DMS53 treated with DMSO at 0.1 percent for 48 hours (cell line): ENCODE data around the gene NCAM2.

Experiments used
- DNase-seq: peaks from one replicate; lab custom pipeline; 2025; ENCODE audit not compliant: unreplicated experiment; lab: John Stamatoyannopoulos, UW

NCAM2 gene

DNA sequence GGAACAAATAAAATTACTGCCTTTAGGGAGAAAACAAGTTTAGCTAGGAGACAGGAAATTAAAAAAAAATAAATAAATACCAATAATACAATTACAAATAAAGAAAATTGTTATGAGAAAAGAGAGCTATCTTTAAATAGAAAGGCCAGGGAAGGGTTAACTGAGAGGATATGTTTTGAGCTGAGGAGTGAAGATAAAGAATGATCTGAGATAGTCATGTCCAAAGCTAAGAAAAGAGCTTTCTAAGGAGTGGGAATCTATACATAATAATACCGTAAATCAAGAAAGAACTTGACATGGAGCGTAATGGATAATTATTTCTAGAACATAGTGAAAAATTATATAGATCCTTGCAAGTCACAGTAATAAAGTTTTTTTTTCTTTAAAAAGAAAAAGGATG is 176.5 kb downstream of the NCAM2 start:
- no peak for DNase-seq

GRCh38 chr21:21175798-21176334 is 177.7 kb downstream of the NCAM2 start:
- no peak for DNase-seq

DNA sequence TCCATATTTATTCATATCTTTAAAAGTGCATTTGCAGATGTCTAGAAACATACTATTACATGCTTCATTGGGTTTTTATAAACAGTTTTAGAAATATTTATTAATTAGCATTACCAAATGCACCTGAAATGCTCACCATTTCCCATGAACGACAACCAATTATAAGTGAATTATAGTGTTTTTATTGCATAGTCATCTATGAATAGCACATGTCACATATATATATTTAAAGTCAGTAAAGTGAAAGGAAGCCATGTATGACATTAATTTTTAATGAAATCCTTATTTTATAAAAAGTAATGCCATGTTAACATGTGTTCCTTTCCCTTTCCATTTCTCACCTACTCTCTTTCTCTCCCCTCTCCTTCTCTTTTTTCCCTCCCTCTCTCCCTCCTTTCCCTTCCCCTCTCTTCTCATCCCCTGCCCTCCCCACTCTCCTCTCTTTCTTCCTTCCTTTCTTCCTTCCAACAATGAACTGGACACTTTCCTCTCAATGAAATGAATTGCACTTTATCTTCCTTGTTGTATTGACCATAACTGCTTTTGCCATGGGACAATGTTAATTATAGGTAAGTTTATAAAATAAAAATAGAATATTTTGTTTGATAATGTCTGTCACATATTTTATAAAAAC is 179.3 kb downstream of the NCAM2 start:
- no peak for DNase-seq

DNA sequence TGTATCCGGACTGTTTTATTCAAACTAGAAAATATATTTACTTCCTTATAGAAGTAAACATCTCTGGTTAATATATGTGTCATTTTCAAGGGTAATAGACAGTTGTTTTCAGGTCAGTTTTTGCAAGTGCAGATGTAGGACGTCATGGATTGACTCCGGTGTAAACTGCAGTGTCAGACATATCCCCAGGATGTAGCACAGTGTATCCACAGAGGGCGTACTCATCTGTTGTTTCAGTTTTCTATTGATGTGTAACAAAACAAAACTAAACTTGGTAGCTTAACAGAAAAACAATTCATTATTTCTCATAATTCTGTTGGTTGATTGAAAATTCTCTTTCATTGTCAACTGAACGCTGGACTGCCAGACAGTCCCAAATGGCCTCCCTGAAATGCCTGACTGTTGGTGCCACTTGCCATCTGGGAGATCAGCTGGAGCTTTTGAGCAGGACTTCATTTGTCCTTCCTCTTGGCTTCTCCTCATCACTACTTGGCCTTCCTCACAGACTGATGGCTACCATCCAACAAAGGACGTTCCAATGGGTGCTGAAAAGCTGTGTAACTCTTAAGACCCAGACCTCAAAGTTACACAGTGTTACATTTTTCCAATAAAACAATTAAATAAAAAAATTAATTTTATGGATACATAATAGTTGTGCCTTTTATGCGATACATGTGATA is 181.6 kb downstream of the NCAM2 start:
- no peak for DNase-seq

GRCh38 chr21:21182401-21183010 is 184.3 kb downstream of the NCAM2 start:
- DNase-seq: no peak

DNA sequence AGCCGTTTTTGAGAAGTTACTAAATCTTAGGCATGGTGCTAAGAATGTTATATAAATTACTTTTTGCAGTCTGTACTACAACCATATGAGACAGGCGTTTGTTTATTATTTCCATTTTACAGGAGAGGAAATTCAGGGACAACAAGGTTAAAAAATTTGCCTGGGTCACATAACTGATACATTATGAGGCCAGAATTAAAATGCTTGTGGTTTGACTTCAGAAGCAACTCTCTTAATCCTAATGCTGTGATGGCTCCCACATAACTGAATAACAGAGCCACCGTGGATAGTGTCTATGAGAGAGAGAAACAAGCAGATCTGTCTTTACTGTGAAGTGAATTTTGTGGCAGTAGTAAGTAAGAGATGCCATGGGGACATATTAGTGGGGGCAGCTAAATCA is 184.9 kb downstream of the NCAM2 start:
- DNase-seq: no peak

GRCh38 chr21:21184771-21185528 is 186.7 kb downstream of the NCAM2 start:
- DNase-seq: no peak

GRCh38 chr21:21187579-21187978 is 189.4 kb downstream of the NCAM2 start:
- no peak for DNase-seq

GRCh38 chr21:21188513-21189195 is 190.4 kb downstream of the NCAM2 start:
- DNase-seq: no peak

DNA sequence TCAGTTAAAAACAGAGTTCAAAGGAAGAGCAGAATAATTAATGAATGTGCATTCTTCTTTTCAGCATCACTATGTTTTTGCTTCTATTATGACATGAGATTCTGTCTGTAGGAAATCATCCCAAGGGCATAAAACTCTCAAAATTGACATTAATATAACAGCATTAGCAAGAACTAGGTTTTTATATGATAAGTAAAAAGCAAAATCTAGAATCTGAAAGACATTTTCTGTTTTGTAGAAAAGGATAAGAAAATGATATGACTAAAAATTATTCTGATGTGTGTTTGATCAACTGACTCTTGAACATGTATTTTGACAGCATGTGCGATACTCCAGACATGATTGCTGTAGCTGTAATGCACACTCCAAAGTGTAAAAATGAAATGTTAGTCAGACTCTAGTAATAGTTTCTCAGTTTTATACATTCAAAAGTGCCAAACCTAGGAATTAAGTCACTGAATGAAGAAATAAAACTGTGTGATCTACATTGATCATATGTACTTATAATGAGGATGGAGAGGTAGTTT is 197.3 kb downstream of the NCAM2 start:
- DNase-seq: no peak

- no peak for DNase-seq
These were observed 197.9 kb downstream of the NCAM2 start for GRCh38 chr21:21196087-21196486.

DNA sequence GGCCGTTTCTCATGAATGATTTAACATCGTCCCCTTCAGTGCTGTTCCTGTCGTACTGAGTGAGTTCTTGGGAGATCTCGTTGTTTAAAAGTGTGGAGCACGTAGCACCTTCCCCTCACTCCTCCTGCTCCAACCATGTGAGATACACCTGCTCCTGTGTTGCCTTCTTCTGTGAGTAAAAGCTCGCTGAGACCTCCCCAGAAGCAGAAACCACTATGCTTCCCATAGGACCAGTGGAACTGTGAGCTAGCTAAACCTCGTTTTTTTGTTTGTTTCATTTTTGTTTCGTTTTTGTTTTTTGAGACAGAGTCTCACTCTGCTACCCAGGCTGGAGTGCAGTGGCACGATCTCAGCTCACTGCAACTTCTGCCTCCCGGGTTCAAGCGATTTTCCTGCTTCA is 198.6 kb downstream of the NCAM2 start:
- DNase-seq: no peak

DNA sequence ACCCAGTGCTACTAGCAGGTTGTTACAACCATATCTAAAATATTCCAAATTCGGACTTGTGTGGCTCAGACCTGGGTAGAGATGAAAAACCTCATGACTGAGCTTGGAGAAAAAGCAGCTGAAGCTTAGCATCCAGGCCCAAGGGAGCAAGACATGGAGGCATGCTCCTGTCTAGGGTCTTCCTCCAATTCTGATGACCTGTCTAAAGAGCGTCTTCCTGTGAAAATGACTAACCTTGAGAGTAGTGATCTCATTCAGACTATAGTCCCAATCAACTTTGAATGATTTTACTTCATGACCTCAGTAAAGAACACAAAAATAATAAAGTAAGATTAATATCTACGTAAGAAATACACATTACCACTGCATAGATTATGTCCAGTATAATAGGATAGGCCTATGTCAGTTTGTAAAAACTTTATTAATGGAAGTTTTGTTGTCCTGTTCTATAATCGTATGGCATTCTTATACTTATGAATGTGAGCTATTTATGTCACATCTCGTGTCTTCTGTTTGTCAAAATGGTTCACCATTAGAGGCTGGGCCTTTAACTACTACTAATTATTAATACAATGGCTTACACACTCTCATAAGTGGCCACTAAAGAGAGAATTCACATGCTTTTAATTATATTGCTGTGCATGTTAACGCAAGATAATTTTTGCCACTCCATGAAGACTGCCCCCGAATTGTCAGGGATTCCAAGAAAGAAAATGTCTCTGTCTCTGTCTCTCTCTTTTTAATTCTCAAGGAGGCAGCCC is 201.3 kb downstream of the NCAM2 start:
- no peak for DNase-seq

- DNase-seq: no peak
These were observed 202.1 kb downstream of the NCAM2 start for GRCh38 chr21:21200103-21200938.

- DNase-seq: no peak
These were observed 202.9 kb downstream of the NCAM2 start for GRCh38 chr21:21200939-21201615.

GRCh38 chr21:21203822-21204339 is 205.7 kb downstream of the NCAM2 start:
- DNase-seq: no peak

DNA sequence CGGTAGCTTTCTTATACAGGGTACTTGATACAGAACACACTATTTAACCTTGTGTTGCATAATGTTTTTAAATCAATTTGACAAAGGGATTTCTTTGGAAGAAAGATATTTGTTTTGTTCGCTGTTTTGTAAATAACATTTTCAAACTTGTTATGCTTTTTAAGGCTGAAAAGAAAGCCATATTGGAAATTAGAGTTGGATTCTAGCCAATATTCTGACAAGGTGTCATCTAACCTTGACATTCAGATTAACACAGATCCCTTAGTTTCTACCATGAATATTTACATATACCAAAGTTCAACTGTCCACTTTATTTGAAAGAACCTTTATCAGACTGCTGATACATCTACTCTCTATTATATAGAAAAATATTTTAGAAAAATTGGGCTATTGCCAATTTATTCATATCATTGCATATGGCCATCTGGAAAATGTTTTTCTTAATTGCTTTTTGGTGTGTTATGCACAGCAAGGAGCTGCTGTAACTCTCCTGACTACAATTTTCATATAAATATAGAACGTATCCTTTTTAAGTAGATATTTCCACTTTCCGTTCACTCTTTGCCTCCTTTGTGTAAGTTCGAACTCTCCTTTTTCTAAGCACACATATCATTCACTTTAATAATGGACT is 206.3 kb downstream of the NCAM2 start:
- no peak for DNase-seq

- no peak for DNase-seq
These were observed 207.4 kb downstream of the NCAM2 start for GRCh38 chr21:21205604-21206003.
